OCI-LY1 (cell line): ENCODE results near the gene ZIC1.

Experiments used
- H2AFZ ChIP-seq: fragments of 200-600 bp; sonication (generic), shearing (Covaris generic); 2 replicates; pipeline ENCODE4 v1.6.0; 2014; ENCODE audit warnings: antibody characterized with exemption, mild to moderate bottlenecking, low read length
- H3F3A ChIP-seq: fragments of 200-600 bp; sonication (generic), shearing (Covaris generic); 2 replicates; pipeline ENCODE4 v1.6.0; 2014; ENCODE audit warnings: mild to moderate bottlenecking, antibody characterized with exemption, low read length, moderate library complexity; ENCODE audit not compliant: insufficient read depth
- H3K27ac ChIP-seq: fragments of 200-600 bp; sonication (generic); 2 replicates; pipeline ENCODE4 v1.5.1; 2014; ENCODE audit warnings: low read length, mixed run types, mild to moderate bottlenecking, low read depth; ENCODE audit not compliant: poor library complexity, severe bottlenecking
- H3K27me3 ChIP-seq: fragments of 200-600 bp; sonication (generic); 2 replicates; pipeline ENCODE4 v1.6.0; 2014; ENCODE audit warnings: antibody characterized with exemption, mild to moderate bottlenecking, low read length, moderate library complexity; ENCODE audit not compliant: insufficient read depth
- H3K36me3 ChIP-seq: fragments of 200-600 bp; sonication (generic); 2 replicates; pipeline ENCODE4 v1.6.1; 2014; ENCODE audit warnings: mild to moderate bottlenecking, antibody characterized with exemption, low read length, moderate library complexity, mixed read lengths; ENCODE audit not compliant: insufficient read depth
- H3K4me1 ChIP-seq: fragments of 200-600 bp; sonication (generic); 2 replicates; pipeline ENCODE4 v1.5.1; 2014; ENCODE audit warnings: mild to moderate bottlenecking, low read length, moderate library complexity; ENCODE audit not compliant: insufficient read depth, severe bottlenecking
- H3K4me2 ChIP-seq: fragments of 200-600 bp; sonication (generic), shearing (Covaris generic); 2 replicates; pipeline ENCODE4 v1.6.1; 2014; ENCODE audit warnings: low read length
- H3K4me3 ChIP-seq: fragments of 200-600 bp; sonication (generic); 2 replicates; pipeline ENCODE4 v1.5.1; 2014; ENCODE audit warnings: low read length, low read depth, mild to moderate bottlenecking, mixed read lengths; ENCODE audit not compliant: poor library complexity, severe bottlenecking
- H3K79me2 ChIP-seq: fragments of 200-600 bp; shearing (Covaris generic); 2 replicates; pipeline ENCODE4 v1.6.1; 2016; ENCODE audit warnings: mixed run types, low read length, mixed read lengths; ENCODE audit not compliant: insufficient read depth
- H3K9ac ChIP-seq: fragments of 200-600 bp; sonication (generic), shearing (Covaris generic); 2 replicates; pipeline ENCODE4 v1.6.1; 2014; ENCODE audit warnings: mild to moderate bottlenecking, low read length, mixed read lengths
- H3K9me2 ChIP-seq: fragments of 200-600 bp; sonication (generic), shearing (Covaris generic); 2 replicates; pipeline ENCODE4 v1.6.1; 2014; ENCODE audit warnings: low read depth, mild to moderate bottlenecking, low read length, mixed read lengths
- H3K9me3 ChIP-seq: fragments of 200-600 bp; shearing (Covaris generic); 2 replicates; pipeline ENCODE4 v1.6.1; 2014; ENCODE audit warnings: low read length, mixed read lengths
- H4K20me1 ChIP-seq: fragments of 200-600 bp; sonication (generic), shearing (Covaris generic); 2 replicates; pipeline ENCODE4 v1.6.0; 2016; ENCODE audit warnings: mild to moderate bottlenecking, low read length; ENCODE audit not compliant: insufficient read depth
- CTCF ChIP-seq: fragments of 200-600 bp; sonication (generic), shearing (Covaris generic); IDR thresholded peaks from 2 replicates; pipeline ENCODE4 v1.5.1; 2017; ENCODE audit warnings: mild to moderate bottlenecking, antibody characterized with exemption, low read length, moderate library complexity, mixed read lengths
- EZH2 ChIP-seq: fragments of 200-600 bp; sonication (generic), shearing (Covaris generic); IDR thresholded peaks from 2 replicates; pipeline ENCODE4 v1.8.0; 2017; ENCODE audit warnings: borderline replicate concordance, mixed run types, mild to moderate bottlenecking, antibody characterized with exemption, low read length, moderate library complexity, mixed read lengths

The ZIC1 gene

GRCh38 chr3:147393261-147393942, 15.8 kb upstream of the ZIC1 start:
- TF ChIP-seq CTCF (no peak), EZH2 (no peak)
- Histone ChIP-seq H3F3A (no peaks in the 10 kb centered on the region), H3K9ac (no peak overlapping the region), H3K4me2 (no peak overlapping the region), H3K9me2 (no peaks in the 10 kb centered on the region), H3K4me3 (no peak overlapping the region), H3K27ac (no peak overlapping the region), H2AFZ (no peak overlapping the region), H3K4me1 (no peaks in the 10 kb centered on the region), H3K9me3 (no peaks in the 10 kb centered on the region), H3K79me2 (no peaks in the 10 kb centered on the region), H4K20me1 (no peaks in the 10 kb centered on the region), H3K27me3 (no peaks in the 10 kb centered on the region), H3K36me3 (no peaks in the 10 kb centered on the region)

- Histone ChIP-seq H3K4me2 (no peak overlapping the region), H3K27ac (no peak overlapping the region), H3K27me3 (no peaks in the 10 kb centered on the region), H3K9ac (no peak overlapping the region), H3K36me3 (no peaks in the 10 kb centered on the region), H2AFZ (no peak overlapping the region), H3K79me2 (no peaks in the 10 kb centered on the region), H3K4me3 (no peak overlapping the region), H3K9me3 (no peaks in the 10 kb centered on the region), H3F3A (no peaks in the 10 kb centered on the region), H3K4me1 (no peaks in the 10 kb centered on the region), H4K20me1 (no peaks in the 10 kb centered on the region), H3K9me2 (no peaks in the 10 kb centered on the region)
- TF ChIP-seq EZH2 = no peak
- TF ChIP-seq CTCF = no peak
These were observed 15.0 kb upstream of the ZIC1 start for GRCh38 chr3:147393943-147394883.

GRCh38 chr3:147394884-147395225, 14.3 kb upstream of the ZIC1 start:
- Histone ChIP-seq H4K20me1 (no peaks in the 10 kb centered on the region), H3K4me1 (no peaks in the 10 kb centered on the region), H3K79me2 (no peaks in the 10 kb centered on the region), H2AFZ (no peak overlapping the region), H3K4me3 (no peak overlapping the region), H3K9me2 (no peaks in the 10 kb centered on the region), H3K27ac (no peak overlapping the region), H3F3A (no peaks in the 10 kb centered on the region), H3K27me3 (no peaks in the 10 kb centered on the region), H3K36me3 (no peaks in the 10 kb centered on the region), H3K4me2 (no peak overlapping the region), H3K9me3 (no peaks in the 10 kb centered on the region), H3K9ac (no peak overlapping the region)
- TF ChIP-seq EZH2 (no peak), CTCF (no peak)
